HEK293 (cell line): ENCODE data around the gene KTN1.

ENCODE experiments used
- GLIS1 ChIP-seq: fragments of 450-650 bp; formaldehyde crosslinking; IDR thresholded peaks from 2 replicates; pipeline ENCODE4 v1.5.1; 2016; ENCODE audit warnings: missing biosample characterization, missing genetic modification characterization
- KLF1 ChIP-seq: fragments of 450-650 bp; formaldehyde crosslinking; IDR thresholded peaks from 2 replicates; pipeline ENCODE4 v1.5.1; 2016; ENCODE audit warnings: missing biosample characterization, missing genetic modification characterization
- KLF8 ChIP-seq: fragments of 450-650 bp; formaldehyde crosslinking; IDR thresholded peaks from 2 replicates; pipeline ENCODE4 v1.5.1; 2016; ENCODE audit warnings: missing biosample characterization, missing genetic modification characterization
- OSR2 ChIP-seq: fragments of 450-650 bp; formaldehyde crosslinking; IDR thresholded peaks from 2 replicates; pipeline ENCODE4 v1.5.1; 2016; ENCODE audit warnings: missing biosample characterization, missing genetic modification characterization
- OVOL3 ChIP-seq: fragments of 450-650 bp; formaldehyde crosslinking; IDR thresholded peaks from 2 replicates; pipeline ENCODE4 v1.5.1; 2016; ENCODE audit warnings: missing biosample characterization, missing genetic modification characterization
- REPIN1 ChIP-seq: fragments of 450-650 bp; formaldehyde crosslinking; IDR thresholded peaks from 2 replicates; pipeline ENCODE4 v1.5.1; 2017; ENCODE audit warnings: missing biosample characterization, missing genetic modification characterization, low read depth
- SETDB1 ChIP-seq: IDR thresholded peaks from one replicate; pipeline ENCODE4 v1.6.1; 2017; ENCODE audit warnings: mild to moderate bottlenecking, low read length, moderate library complexity, mixed read lengths; ENCODE audit not compliant: insufficient read length
- YY1 ChIP-seq: fragments of 450-650 bp; formaldehyde crosslinking; IDR thresholded peaks from 2 replicates; pipeline ENCODE4 v1.5.1; 2018; ENCODE audit warnings: missing biosample characterization, missing genetic modification characterization
- ZBTB21 ChIP-seq: fragments of 450-650 bp; formaldehyde crosslinking; IDR thresholded peaks from 2 replicates; pipeline ENCODE4 v1.5.1; 2017; ENCODE audit warnings: missing biosample characterization, missing genetic modification characterization
- ZNF146 ChIP-seq: fragments of 450-650 bp; formaldehyde crosslinking; IDR thresholded peaks from 2 replicates; pipeline ENCODE4 v1.5.1; 2016; ENCODE audit warnings: missing biosample characterization, missing genetic modification characterization
- ZNF175 ChIP-seq: fragments of 450-650 bp; formaldehyde crosslinking; IDR thresholded peaks from 2 replicates; pipeline ENCODE4 v1.5.1; 2016; ENCODE audit warnings: missing biosample characterization, missing genetic modification characterization
- ZNF2 ChIP-seq: fragments of 450-650 bp; formaldehyde crosslinking; IDR thresholded peaks from 2 replicates; pipeline ENCODE4 v1.5.1; 2016; ENCODE audit warnings: missing biosample characterization, missing genetic modification characterization
- ZNF202 ChIP-seq: fragments of 450-650 bp; formaldehyde crosslinking; IDR thresholded peaks from 2 replicates; pipeline ENCODE4 v1.5.1; 2016; ENCODE audit warnings: missing biosample characterization, missing genetic modification characterization, borderline replicate concordance
- ZNF223 ChIP-seq: fragments of 450-650 bp; formaldehyde crosslinking; IDR thresholded peaks from 2 replicates; pipeline ENCODE4 v1.5.1; 2016; ENCODE audit warnings: missing biosample characterization, missing genetic modification characterization
- ZNF239 ChIP-seq: fragments of 450-650 bp; formaldehyde crosslinking; IDR thresholded peaks from 2 replicates; pipeline ENCODE4 v1.5.1; 2016; ENCODE audit warnings: missing biosample characterization, missing genetic modification characterization
- ZNF311 ChIP-seq: fragments of 450-650 bp; formaldehyde crosslinking; IDR thresholded peaks from 2 replicates; pipeline ENCODE4 v1.5.1; 2017; ENCODE audit warnings: missing biosample characterization, missing genetic modification characterization, borderline replicate concordance
- ZNF37A ChIP-seq: fragments of 450-650 bp; IDR thresholded peaks from 2 replicates; pipeline ENCODE4 v1.5.1; 2018; ENCODE audit warnings: missing biosample characterization, missing genetic modification characterization
- ZNF394 ChIP-seq: fragments of 450-650 bp; formaldehyde crosslinking; IDR thresholded peaks from 2 replicates; pipeline ENCODE4 v1.5.1; 2016; ENCODE audit warnings: missing biosample characterization, missing genetic modification characterization, mild to moderate bottlenecking, moderate library complexity, borderline replicate concordance
- ZNF404 ChIP-seq: fragments of 450-650 bp; formaldehyde crosslinking; IDR thresholded peaks from 2 replicates; pipeline ENCODE4 v1.5.1; 2017; ENCODE audit warnings: missing biosample characterization, missing genetic modification characterization
- ZNF514 ChIP-seq: fragments of 450-650 bp; formaldehyde crosslinking; IDR thresholded peaks from 2 replicates; pipeline ENCODE4 v1.5.1; 2016; ENCODE audit warnings: missing biosample characterization, missing genetic modification characterization
- ZNF549 ChIP-seq: fragments of 450-650 bp; IDR thresholded peaks from 2 replicates; pipeline ENCODE4 v1.5.1; 2018; ENCODE audit warnings: missing biosample characterization, missing genetic modification characterization, mild to moderate bottlenecking, inconsistent platforms, moderate library complexity
- ZNF560 ChIP-seq: fragments of 450-650 bp; formaldehyde crosslinking; IDR thresholded peaks from 2 replicates; pipeline ENCODE4 v1.5.1; 2017; ENCODE audit warnings: missing biosample characterization, missing genetic modification characterization, borderline replicate concordance
- ZNF596 ChIP-seq: fragments of 450-650 bp; IDR thresholded peaks from 2 replicates; pipeline ENCODE4 v1.5.0; 2018; ENCODE audit warnings: missing biosample characterization, mild to moderate bottlenecking, missing genetic modification characterization, moderate library complexity
- ZNF792 ChIP-seq: fragments of 450-650 bp; formaldehyde crosslinking; IDR thresholded peaks from 2 replicates; pipeline ENCODE4 v1.5.1; 2016; ENCODE audit warnings: missing biosample characterization, missing genetic modification characterization
- ZNF830 ChIP-seq: fragments of 450-650 bp; IDR thresholded peaks from 2 replicates; pipeline ENCODE4 v1.5.0; 2018; ENCODE audit warnings: missing biosample characterization, missing genetic modification characterization, low read depth, mild to moderate bottlenecking, moderate library complexity
- ZSCAN30 ChIP-seq: fragments of 450-650 bp; IDR thresholded peaks from 2 replicates; pipeline ENCODE4 v1.5.1; 2018; ENCODE audit warnings: missing biosample characterization, mild to moderate bottlenecking, missing genetic modification characterization, moderate library complexity
- TF ChIP-seq, protein P1 (sequence below): fragments of 450-650 bp; formaldehyde crosslinking; IDR thresholded peaks from 2 replicates; pipeline ENCODE4 v1.5.1; 2016; ENCODE audit warnings: missing biosample characterization, missing genetic modification characterization
- TF ChIP-seq, protein P2 (sequence below): fragments of 450-650 bp; formaldehyde crosslinking; IDR thresholded peaks from 2 replicates; pipeline ENCODE4 v1.5.1; 2016; ENCODE audit warnings: missing biosample characterization, missing genetic modification characterization, borderline replicate concordance
- TF ChIP-seq, protein P3 (sequence below): fragments of 450-650 bp; formaldehyde crosslinking; IDR thresholded peaks from 2 replicates; pipeline ENCODE4 v1.5.1; 2016; ENCODE audit warnings: missing biosample characterization, missing genetic modification characterization
- TF ChIP-seq, protein P4 (sequence below): fragments of 450-650 bp; formaldehyde crosslinking; IDR thresholded peaks from 2 replicates; pipeline ENCODE4; 2016; ENCODE audit warnings: missing biosample characterization, missing genetic modification characterization
- TF ChIP-seq, protein P5 (sequence below): fragments of 450-650 bp; formaldehyde crosslinking; IDR thresholded peaks from 2 replicates; pipeline ENCODE4 v1.5.1; 2016; ENCODE audit warnings: missing biosample characterization, missing genetic modification characterization
- TF ChIP-seq, protein P6 (sequence below): fragments of 450-650 bp; formaldehyde crosslinking; IDR thresholded peaks from 2 replicates; pipeline ENCODE4 v1.5.1; 2016; ENCODE audit warnings: missing biosample characterization, missing genetic modification characterization

KTN1 gene

DNA sequence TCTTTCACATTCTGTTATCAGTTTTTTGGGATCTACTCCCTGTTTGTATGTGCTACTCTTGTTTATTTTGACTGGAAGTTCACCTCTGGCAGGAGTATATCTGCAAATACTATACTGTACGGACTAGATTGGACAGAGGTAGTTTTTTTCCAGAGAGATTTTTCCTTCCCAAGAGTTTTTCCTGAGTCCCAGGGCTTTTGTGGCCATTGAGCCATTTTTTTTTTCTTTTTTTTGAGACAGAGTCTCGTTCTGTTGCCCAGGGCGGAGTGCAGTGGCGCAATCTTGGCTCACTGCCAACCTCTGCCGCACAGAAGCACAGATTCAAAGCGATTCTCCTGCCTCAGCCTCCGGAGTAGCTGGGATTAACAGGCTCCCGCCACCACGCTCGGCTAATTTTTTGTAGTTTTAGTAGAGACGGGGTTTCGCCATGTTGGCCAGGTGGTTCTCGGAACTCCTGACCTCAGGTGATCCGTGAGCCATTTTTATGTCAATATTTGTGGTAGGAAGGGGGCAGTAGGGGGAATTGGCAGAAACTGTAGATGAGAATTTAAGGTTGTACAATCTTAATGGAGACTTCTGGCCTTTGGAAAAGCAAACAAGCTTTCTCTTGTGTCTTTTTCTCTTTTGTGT, 19.4 kb downstream of the KTN1 start (continued):
- TF ChIP-seq KLF8 (tag by site-specific recombination), result peak; percentile 40; the same call in 1 of the 2 replicates
- TF ChIP-seq, protein P1, sequence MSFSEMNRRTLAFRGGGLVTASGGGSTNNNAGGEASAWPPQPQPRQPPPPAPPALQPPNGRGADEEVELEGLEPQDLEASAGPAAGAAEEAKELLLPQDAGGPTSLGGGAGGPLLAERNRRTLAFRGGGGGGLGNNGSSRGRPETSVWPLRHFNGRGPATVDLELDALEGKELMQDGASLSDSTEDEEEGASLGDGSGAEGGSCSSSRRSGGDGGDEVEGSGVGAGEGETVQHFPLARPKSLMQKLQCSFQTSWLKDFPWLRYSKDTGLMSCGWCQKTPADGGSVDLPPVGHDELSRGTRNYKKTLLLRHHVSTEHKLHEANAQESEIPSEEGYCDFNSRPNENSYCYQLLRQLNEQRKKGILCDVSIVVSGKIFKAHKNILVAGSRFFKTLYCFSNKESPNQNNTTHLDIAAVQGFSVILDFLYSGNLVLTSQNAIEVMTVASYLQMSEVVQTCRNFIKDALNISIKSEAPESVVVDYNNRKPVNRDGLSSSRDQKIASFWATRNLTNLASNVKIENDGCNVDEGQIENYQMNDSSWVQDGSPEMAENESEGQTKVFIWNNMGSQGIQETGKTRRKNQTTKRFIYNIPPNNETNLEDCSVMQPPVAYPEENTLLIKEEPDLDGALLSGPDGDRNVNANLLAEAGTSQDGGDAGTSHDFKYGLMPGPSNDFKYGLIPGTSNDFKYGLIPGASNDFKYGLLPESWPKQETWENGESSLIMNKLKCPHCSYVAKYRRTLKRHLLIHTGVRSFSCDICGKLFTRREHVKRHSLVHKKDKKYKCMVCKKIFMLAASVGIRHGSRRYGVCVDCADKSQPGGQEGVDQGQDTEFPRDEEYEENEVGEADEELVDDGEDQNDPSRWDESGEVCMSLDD (tag by site-specific recombination), result no peak
- no peak for TF ChIP-seq ZNF830 (tag by site-specific recombination)
- no peak for TF ChIP-seq ZNF202 (tag by site-specific recombination)
- TF ChIP-seq OSR2 (tag by site-specific recombination), result peak; percentile 100
- TF ChIP-seq ZNF394 (tag by site-specific recombination), result peak; percentile 100
- no peak for TF ChIP-seq OVOL3 (tag by site-specific recombination)
- TF ChIP-seq ZNF514 (tag by site-specific recombination), result no peak
- no peak for TF ChIP-seq ZNF404 (tag by site-specific recombination)
- TF ChIP-seq SETDB1, result no peak
- no peak for TF ChIP-seq ZNF792 (tag by site-specific recombination)
- TF ChIP-seq, protein P2, sequence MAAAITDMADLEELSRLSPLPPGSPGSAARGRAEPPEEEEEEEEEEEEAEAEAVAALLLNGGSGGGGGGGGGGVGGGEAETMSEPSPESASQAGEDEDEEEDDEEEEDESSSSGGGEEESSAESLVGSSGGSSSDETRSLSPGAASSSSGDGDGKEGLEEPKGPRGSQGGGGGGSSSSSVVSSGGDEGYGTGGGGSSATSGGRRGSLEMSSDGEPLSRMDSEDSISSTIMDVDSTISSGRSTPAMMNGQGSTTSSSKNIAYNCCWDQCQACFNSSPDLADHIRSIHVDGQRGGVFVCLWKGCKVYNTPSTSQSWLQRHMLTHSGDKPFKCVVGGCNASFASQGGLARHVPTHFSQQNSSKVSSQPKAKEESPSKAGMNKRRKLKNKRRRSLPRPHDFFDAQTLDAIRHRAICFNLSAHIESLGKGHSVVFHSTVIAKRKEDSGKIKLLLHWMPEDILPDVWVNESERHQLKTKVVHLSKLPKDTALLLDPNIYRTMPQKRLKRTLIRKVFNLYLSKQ, result no peak
- TF ChIP-seq, protein P3, sequence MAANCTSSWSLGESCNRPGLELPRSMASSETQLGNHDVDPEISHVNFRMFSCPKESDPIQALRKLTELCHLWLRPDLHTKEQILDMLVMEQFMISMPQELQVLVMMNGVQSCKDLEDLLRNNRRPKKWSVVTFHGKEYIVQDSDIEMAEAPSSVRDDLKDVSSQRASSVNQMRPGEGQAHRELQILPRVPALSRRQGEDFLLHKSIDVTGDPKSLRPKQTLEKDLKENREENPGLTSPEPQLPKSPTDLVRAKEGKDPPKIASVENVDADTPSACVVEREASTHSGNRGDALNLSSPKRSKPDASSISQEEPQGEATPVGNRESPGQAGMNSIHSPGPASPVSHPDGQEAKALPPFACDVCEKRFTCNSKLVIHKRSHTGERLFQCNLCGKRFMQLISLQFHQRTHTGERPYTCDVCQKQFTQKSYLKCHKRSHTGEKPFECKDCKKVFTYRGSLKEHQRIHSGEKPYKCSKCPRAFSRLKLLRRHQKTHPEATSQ (tag by site-specific recombination), result no peak
- TF ChIP-seq ZNF549 (tag by site-specific recombination), result peak; percentile 63; the same call in 1 of the 2 replicates
- TF ChIP-seq, protein P4, sequence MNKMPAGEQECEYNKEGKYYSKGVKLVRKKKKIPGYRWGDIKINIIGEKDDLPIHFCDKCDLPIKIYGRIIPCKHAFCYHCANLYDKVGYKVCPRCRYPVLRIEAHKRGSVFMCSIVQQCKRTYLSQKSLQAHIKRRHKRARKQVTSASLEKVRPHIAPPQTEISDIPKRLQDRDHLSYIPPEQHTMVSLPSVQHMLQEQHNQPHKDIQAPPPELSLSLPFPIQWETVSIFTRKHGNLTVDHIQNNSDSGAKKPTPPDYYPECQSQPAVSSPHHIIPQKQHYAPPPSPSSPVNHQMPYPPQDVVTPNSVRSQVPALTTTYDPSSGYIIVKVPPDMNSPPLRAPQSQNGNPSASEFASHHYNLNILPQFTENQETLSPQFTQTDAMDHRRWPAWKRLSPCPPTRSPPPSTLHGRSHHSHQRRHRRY (tag by site-specific recombination), result no peak
- TF ChIP-seq ZNF311 (tag by site-specific recombination), result no peak
- TF ChIP-seq ZNF37A (tag by site-specific recombination), result peak; percentile 82
- no peak for TF ChIP-seq ZNF239 (tag by site-specific recombination)
- TF ChIP-seq YY1 (tag by site-specific recombination), result peak; percentile 38; the same call in 1 of the 2 replicates
- TF ChIP-seq, protein P5, sequence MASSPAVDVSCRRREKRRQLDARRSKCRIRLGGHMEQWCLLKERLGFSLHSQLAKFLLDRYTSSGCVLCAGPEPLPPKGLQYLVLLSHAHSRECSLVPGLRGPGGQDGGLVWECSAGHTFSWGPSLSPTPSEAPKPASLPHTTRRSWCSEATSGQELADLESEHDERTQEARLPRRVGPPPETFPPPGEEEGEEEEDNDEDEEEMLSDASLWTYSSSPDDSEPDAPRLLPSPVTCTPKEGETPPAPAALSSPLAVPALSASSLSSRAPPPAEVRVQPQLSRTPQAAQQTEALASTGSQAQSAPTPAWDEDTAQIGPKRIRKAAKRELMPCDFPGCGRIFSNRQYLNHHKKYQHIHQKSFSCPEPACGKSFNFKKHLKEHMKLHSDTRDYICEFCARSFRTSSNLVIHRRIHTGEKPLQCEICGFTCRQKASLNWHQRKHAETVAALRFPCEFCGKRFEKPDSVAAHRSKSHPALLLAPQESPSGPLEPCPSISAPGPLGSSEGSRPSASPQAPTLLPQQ (tag by site-specific recombination), result peak; percentile 53; the same call in 1 of the 2 replicates
- TF ChIP-seq, protein P6, sequence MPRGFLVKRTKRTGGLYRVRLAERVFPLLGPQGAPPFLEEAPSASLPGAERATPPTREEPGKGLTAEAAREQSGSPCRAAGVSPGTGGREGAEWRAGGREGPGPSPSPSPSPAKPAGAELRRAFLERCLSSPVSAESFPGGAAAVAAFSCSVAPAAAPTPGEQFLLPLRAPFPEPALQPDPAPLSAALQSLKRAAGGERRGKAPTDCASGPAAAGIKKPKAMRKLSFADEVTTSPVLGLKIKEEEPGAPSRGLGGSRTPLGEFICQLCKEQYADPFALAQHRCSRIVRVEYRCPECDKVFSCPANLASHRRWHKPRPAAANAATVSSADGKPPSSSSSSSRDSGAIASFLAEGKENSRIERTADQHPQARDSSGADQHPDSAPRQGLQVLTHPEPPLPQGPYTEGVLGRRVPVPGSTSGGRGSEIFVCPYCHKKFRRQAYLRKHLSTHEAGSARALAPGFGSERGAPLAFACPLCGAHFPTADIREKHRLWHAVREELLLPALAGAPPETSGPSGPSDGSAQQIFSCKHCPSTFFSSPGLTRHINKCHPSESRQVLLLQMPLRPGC (tag by site-specific recombination), result no peak
- TF ChIP-seq ZSCAN30 (tag by site-specific recombination), result peak; percentile 77
- TF ChIP-seq GLIS1 (tag by site-specific recombination), result no peak
- TF ChIP-seq ZNF146 (tag by site-specific recombination), result no peak
- no peak for TF ChIP-seq ZNF175 (tag by site-specific recombination)
- TF ChIP-seq ZNF223 (tag by site-specific recombination), result no peak
- no peak for TF ChIP-seq REPIN1 (tag by site-specific recombination)
- no peak for TF ChIP-seq ZNF560 (tag by site-specific recombination)
- peak; percentile 20; the same call in 1 of the 2 replicates for TF ChIP-seq ZNF596
- TF ChIP-seq ZNF2 (tag by site-specific recombination), result peak; percentile 75; the same call in 1 of the 2 replicates
- TF ChIP-seq ZBTB21, result no peak
- TF ChIP-seq KLF1 (tag by site-specific recombination), result no peak
